Measurements from ENCODE around the gene NRL. TPM values are rescaled to one million over a fixed set of nuclear protein-coding genes. Genes with fewer than 3 reads are reported as not detected.

Gene NRL
- total and polyA plus RNA-seq, 12 donors, result 2.2 to 20.2 (median 4.5) TPM

DNA sequence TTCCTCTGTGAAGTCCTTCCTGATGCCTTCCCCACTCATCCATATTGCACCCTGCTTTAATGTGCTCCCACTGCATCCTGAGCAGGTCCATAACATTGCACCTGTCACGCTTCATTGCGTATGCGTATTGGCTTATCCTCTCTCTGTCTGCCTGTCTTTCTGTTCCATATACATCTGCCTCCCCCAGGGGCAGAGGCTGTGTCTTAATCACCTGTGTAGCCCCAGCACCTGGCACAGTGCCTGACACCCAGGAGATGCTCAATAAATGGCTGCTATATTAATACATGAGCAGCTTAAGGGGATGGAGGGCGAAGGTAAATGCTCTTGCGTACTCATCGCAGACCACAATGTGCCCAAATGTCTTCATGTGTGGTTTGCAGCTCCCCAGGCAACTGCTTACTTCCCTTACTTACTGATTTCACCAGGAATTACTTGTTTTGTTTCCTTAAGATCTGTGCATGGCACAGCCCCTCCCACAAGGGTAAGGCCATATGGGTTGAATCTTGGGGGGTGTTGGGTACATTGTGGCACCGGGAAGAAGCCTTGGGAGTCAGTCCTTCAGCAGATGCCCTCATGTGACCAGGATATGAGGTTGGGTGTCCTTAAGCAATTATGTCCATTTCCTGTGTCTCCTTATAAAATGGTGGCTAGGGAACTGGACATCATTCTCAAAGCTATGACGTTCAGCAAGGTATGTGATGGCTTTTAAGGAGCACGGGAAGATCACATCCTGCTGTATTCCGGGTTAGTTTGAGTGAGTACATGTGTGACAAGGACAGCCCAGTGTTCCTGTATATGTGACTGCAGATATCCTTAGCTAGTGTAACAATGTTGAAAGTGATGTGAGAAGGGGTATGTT is 44.2 kb downstream of the NRL start:
- no peaks in the 10 kb centered on the region for H3K27me3 ChIP-seq
- no peak overlapping the region for H3K27ac ChIP-seq
- H3K4me3 ChIP-seq, result no peak overlapping the region
- DNase-seq, result no peak
- H3K9me3 ChIP-seq (replicated peaks in 1 of 3), result no peaks in the 10 kb centered on the region
- H3K4me1 ChIP-seq (replicated peaks in 1 of 2), result no peaks in the 10 kb centered on the region
- 75 to 83% (median 80%) methylated on average over 10 of the region's 10 CpGs for WGBS, 4 donors
- intact Hi-C loops (cut with DNase I), result no loop called here
- TF ChIP-seq POLR2A (IDR thresholded peaks at IDR 0.05) (no peak), CTCF (IDR thresholded peaks at IDR 0.05) (no peak)
- H3K36me3 ChIP-seq (replicated peaks in 1 of 2), result no peaks in the 10 kb centered on the region

GRCh38 chr14:24069411-24069735 is 45.4 kb downstream of the NRL start:
- Histone ChIP-seq H3K4me1 (replicated peaks in 1 of 2) (no peaks in the 10 kb centered on the region), H3K9me3 (replicated peaks in 1 of 3) (no peaks in the 10 kb centered on the region), H3K36me3 (replicated peaks in 1 of 2) (no peaks in the 10 kb centered on the region), H3K4me3 (no peak overlapping the region), H3K27me3 (no peaks in the 10 kb centered on the region), H3K27ac (no peak overlapping the region)
- 79 to 91% (median 87%) methylated on average over 6 of the region's 6 CpGs for WGBS, 4 donors
- intact Hi-C loops (cut with DNase I), result loop anchor here in 1 of 2 donors (10.0 kb wide), 1 partner anchor 85 kb away; no protein-coding TSS in a partner anchor
- no peak for TF ChIP-seq POLR2A (IDR thresholded peaks at IDR 0.05)
- no peak for TF ChIP-seq CTCF (IDR thresholded peaks at IDR 0.05)
- DNase-seq, result no peak

- Histone ChIP-seq H3K9me3 (replicated peaks in 1 of 3) (no peaks in the 10 kb centered on the region), H3K4me3 (no peak overlapping the region), H3K4me1 (replicated peaks in 1 of 2) (no peaks in the 10 kb centered on the region), H3K27ac (no peak overlapping the region), H3K36me3 (replicated peaks in 1 of 2) (no peaks in the 10 kb centered on the region), H3K27me3 (no peaks in the 10 kb centered on the region)
- intact Hi-C loops (cut with DNase I), result loop anchor here in 1 of 2 donors (10.0 kb wide), 1 partner anchor 86 kb away; no protein-coding TSS in a partner anchor
- WGBS, 4 donors, result 85 to 100% (median 87%) methylated on average over 3 to 10 of the region's 10 CpGs
- no peak for TF ChIP-seq CTCF (IDR thresholded peaks at IDR 0.05)
- TF ChIP-seq POLR2A (IDR thresholded peaks at IDR 0.05), result no peak
- no peak for DNase-seq
Measured at GRCh38 chr14:24068711-24069410, 45.9 kb downstream of the NRL start.
